GM12864 (cell line): ENCODE measurements around the gene RIC8A.

Experiments used
- DNase-seq: peaks from one replicate; pipeline ENCODE4 v3.0.0-alpha.2; 2011; ENCODE audit warnings: low read depth
- H3K4me3 ChIP-seq: 2 replicates; pipeline ENCODE4 v1.5.1; 2011; ENCODE audit warnings: mild to moderate bottlenecking, low read depth, low read length, control low read depth
- TF ChIP-seq, protein P1 (sequence below): IDR thresholded peaks from 2 replicates; pipeline ENCODE4 v1.5.1; 2011; ENCODE audit warnings: low read depth, mild to moderate bottlenecking, moderate library complexity, low read length, control low read depth, inconsistent platforms; ENCODE audit errors: missing control alignments

Gene RIC8A

DNA sequence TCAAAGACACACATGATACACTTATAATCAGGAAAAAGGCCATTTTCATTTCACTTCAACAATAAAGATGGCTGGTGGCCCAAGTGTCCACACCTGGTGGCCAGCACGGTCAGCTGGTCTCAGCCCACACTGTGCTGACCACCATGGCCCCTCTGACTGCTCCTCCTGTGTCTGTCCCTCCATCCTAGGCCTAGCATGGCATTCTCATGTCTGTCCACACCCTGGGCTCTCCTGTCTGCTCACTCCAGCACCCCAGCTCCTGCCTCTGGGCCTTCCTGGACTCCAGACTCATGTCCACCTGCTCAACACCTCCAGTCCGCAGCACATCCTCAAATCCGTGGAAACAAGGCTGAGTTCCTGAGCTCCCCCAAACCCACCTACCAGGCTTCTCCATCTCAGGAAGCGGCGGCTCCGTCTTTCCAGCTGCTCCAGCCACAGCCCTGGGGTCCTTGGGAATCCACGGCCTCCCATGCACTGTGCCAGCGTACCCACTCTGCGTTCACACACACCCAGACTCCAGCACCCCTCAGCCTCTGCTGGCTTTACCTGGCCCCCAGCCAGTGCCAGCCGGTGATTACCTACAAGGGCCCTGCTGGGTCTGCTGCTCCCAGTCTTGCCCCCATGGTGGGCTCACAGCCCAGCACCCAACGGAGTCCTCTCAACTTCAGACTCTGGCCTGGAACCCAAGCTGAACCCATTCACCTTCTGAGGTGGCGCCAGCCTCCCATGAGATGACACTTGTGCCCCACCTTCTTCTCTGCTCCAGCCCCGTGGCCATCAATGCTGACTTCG is 14.7 kb downstream of the RIC8A start:
- no peak for DNase-seq
- TF ChIP-seq, protein P1, sequence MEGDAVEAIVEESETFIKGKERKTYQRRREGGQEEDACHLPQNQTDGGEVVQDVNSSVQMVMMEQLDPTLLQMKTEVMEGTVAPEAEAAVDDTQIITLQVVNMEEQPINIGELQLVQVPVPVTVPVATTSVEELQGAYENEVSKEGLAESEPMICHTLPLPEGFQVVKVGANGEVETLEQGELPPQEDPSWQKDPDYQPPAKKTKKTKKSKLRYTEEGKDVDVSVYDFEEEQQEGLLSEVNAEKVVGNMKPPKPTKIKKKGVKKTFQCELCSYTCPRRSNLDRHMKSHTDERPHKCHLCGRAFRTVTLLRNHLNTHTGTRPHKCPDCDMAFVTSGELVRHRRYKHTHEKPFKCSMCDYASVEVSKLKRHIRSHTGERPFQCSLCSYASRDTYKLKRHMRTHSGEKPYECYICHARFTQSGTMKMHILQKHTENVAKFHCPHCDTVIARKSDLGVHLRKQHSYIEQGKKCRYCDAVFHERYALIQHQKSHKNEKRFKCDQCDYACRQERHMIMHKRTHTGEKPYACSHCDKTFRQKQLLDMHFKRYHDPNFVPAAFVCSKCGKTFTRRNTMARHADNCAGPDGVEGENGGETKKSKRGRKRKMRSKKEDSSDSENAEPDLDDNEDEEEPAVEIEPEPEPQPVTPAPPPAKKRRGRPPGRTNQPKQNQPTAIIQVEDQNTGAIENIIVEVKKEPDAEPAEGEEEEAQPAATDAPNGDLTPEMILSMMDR = no peak
- H3K4me3 ChIP-seq = no peak overlapping the region

DNA sequence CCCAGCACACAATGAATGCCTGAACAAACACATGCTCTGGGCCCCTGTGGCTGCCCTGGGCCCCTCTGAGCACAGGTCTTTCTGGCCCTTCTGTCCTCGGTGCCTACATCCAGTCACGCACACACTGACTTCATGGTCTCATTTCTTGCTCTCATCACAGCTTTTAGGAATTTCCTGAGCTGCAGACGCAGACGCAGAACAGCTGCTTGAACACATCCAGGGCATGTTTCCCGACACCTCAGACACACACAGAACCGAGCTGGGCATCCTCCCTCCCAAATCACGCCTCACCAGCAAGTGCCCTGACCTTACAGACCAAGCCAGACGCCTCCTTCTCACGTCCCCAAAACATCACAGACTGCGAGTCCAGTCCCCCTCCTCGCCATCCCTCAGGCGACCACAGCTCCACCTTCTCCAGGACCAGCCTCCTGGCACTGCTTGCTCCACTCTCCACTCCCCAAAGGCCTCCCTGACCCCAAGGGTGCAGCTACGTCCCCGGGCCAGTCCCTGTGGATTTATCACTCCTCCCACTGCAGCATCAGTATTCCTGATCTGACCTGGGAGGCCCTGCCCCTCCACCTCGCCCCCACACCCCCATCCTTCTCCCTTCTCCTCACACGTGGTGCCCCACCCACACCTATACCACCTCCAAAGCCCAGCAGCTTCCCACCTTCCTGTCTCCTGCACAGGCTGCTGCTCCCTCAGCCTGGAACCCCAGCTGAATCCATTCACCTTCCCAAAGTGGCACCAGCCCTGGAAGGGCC is 15.7 kb downstream of the RIC8A start:
- no peak overlapping the region for H3K4me3 ChIP-seq
- TF ChIP-seq, protein P1 = no peak
- no peak for DNase-seq

DNA sequence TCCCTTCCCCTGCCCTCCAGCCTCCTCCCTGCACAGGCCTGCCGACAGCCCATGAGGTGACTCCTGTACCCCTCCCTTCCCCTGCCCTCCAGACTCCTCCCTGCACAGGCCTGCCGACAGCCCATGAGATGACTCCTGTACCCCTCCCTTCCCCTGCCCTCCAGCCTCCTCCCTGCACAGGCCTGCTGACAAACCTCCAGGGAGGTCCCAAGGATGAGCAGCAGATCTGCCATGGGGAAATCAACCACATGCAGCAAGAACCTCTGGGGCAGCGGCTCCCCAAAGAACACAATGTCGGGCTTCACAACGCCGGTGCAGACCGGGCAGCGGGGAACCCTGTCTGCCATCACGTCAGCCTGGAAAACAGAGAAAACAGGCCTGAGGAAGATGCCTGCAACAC is 16.4 kb downstream of the RIC8A start:
- no peak for DNase-seq
- TF ChIP-seq, protein P1 = no peak
- no peak overlapping the region for H3K4me3 ChIP-seq

DNA sequence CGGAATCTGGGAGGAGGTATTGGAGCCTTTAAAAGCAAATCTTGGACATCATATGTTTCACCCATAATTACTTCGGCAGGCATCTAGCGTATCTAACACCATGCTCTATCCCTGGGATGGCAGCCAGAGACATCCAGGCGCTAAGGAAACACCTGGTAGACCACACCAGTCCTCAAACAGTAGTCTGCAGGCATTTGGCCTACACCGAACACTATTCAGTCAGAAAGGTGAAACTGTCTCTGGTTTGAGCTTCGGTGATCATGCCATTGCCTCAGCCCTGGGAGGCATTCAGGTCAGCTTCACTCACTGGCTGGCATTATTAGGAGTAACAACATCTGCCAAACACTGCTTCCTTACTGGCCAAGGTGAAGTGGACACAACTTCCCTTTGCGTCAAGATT is 16.9 kb downstream of the RIC8A start:
- DNase-seq = no peak
- TF ChIP-seq, protein P1 = no peak
- H3K4me3 ChIP-seq = no peak overlapping the region

DNA sequence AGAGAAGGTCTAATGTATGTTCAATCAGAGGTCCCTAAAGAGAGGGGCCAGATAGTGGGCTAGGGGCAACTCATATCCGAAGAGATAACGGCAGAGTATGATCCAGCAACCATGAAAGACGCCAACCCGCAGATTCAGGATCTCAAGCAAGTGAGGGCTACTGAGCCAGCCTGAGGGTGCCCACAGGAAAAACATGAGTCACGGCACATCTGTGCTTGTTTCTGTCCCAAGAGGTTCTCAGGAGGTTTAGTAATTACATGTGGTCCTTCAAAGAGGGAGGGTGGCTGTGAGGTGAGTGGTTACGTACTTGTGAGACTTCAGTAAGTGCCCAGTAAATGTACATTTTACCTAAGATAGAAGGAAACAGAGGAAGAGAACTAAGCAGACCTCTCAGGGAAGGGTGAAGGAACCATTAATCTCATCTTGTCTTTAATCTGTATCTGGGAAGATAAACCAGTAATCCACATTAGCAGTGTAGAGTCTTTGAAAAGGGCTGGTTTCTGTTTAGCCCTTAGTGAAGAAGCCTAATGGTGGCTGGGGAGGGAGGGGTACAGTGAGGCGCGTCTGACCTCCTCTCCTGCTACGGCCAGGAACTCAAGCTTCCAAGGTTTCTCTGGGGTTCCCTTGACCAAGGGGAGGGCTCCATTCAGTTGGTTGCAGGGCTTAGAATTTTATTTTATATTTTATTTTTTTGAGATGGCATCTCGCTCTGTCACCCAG is 18.4 kb downstream of the RIC8A start:
- TF ChIP-seq, protein P1 = no peak
- H3K4me3 ChIP-seq = no peak overlapping the region
- no peak for DNase-seq

DNA sequence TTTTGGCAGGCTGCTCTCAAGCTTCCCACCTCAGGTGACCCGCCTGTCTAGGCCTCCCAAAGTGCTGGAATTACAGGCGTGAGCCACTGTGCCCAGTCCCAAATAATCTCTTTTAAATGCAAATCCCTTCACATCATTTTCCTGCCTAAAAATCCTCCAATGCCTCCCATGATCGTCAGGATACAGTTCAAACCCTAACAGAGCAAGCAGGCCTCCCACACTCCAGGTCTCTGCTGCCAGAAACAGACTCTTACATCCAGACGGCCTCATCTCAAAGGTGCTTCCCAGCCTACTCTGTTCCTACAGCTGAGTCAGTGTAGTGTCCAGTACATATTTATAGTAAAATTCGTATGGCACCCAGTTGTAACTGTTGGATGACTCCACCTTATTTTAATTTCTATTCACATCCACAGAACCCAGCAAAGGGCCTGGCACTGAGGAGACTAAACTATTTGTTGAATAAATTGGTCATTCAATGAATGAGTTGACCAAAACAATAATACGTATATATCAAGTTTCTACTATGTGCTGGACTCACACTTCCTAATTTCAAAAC is 20.4 kb downstream of the RIC8A start:
- DNase-seq = no peak
- TF ChIP-seq, protein P1 = no peak
- no peak overlapping the region for H3K4me3 ChIP-seq
